PC-3 (cell line): ENCODE measurements around the gene PRKAR2B.

ENCODE experiments used
- EZH2 ChIP-seq: fragments of 300-600 bp; sonication (generic); IDR thresholded peaks from one replicate; pipeline ENCODE4 v1.6.1; 2017; ENCODE audit warnings: antibody characterized with exemption, mild to moderate bottlenecking, low read length; ENCODE audit not compliant: unreplicated experiment
- EZH2phosphoT487 ChIP-seq: fragments of 300-600 bp; sonication (generic); IDR thresholded peaks from 2 replicates; pipeline ENCODE4 v1.6.1; 2018; ENCODE audit warnings: mild to moderate bottlenecking, antibody characterized with exemption, low read length, borderline replicate concordance
- TF ChIP-seq, protein P1 (sequence below): fragments of 300-600 bp; sonication (generic); conservative IDR thresholded peaks from 2 replicates; pipeline ENCODE4 v1.5.1; 2017; ENCODE audit warnings: antibody characterized with exemption, low read depth, mild to moderate bottlenecking, low read length

DNA sequence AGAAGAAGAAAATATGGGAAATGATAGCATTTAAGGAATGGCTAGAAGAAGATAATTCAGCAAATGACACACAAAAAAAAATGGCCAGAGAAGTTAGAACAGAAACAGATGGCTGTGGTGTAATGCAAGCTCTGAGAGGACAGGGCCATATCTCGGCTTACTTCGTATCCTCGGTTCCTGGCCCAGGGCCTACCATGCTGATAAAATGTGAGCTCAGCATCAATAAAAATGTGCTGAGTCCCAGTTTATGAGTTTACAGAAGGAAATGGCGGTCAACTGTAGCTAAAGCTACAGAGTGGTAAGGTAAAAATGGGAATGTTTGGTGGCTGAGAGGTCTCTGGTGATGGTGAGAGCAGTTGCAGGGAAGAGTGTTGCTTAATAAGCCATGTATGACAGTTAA, 165.1 kb downstream of the PRKAR2B start:
- TF ChIP-seq, protein P1, sequence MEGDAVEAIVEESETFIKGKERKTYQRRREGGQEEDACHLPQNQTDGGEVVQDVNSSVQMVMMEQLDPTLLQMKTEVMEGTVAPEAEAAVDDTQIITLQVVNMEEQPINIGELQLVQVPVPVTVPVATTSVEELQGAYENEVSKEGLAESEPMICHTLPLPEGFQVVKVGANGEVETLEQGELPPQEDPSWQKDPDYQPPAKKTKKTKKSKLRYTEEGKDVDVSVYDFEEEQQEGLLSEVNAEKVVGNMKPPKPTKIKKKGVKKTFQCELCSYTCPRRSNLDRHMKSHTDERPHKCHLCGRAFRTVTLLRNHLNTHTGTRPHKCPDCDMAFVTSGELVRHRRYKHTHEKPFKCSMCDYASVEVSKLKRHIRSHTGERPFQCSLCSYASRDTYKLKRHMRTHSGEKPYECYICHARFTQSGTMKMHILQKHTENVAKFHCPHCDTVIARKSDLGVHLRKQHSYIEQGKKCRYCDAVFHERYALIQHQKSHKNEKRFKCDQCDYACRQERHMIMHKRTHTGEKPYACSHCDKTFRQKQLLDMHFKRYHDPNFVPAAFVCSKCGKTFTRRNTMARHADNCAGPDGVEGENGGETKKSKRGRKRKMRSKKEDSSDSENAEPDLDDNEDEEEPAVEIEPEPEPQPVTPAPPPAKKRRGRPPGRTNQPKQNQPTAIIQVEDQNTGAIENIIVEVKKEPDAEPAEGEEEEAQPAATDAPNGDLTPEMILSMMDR, result no peak
- TF ChIP-seq EZH2, result no peak
- TF ChIP-seq EZH2phosphoT487, result no peak
